ENCODE results near the gene SEC24C.

SEC24C gene

GRCh38 chr10:73759512-73760115 is 15.4 kb downstream of the SEC24C start:
- ChIA-PET CTCF (no interaction called here), POLR2A (ENCODE audit: low non-redundant PET) (no interaction called here)
- TF ChIP-seq, protein P1, sequence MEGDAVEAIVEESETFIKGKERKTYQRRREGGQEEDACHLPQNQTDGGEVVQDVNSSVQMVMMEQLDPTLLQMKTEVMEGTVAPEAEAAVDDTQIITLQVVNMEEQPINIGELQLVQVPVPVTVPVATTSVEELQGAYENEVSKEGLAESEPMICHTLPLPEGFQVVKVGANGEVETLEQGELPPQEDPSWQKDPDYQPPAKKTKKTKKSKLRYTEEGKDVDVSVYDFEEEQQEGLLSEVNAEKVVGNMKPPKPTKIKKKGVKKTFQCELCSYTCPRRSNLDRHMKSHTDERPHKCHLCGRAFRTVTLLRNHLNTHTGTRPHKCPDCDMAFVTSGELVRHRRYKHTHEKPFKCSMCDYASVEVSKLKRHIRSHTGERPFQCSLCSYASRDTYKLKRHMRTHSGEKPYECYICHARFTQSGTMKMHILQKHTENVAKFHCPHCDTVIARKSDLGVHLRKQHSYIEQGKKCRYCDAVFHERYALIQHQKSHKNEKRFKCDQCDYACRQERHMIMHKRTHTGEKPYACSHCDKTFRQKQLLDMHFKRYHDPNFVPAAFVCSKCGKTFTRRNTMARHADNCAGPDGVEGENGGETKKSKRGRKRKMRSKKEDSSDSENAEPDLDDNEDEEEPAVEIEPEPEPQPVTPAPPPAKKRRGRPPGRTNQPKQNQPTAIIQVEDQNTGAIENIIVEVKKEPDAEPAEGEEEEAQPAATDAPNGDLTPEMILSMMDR (conservative IDR thresholded peaks at IDR 0.05; ENCODE audit: low read depth), result no peak
- no peak overlapping the region for H3K27ac ChIP-seq
- DNase-seq (ENCODE audit: low spot score), result no peak

- DNase-seq (ENCODE audit: low spot score), result no peak
- TF ChIP-seq, protein P1 (conservative IDR thresholded peaks at IDR 0.05; ENCODE audit: low read depth), result no peak
- ChIA-PET CTCF (no interaction called here), POLR2A (ENCODE audit: low non-redundant PET) (no interaction called here)
- H3K27ac ChIP-seq, result no peak overlapping the region
Observed at GRCh38 chr10:73761781-73762180, 17.6 kb downstream of the SEC24C start.

DNA sequence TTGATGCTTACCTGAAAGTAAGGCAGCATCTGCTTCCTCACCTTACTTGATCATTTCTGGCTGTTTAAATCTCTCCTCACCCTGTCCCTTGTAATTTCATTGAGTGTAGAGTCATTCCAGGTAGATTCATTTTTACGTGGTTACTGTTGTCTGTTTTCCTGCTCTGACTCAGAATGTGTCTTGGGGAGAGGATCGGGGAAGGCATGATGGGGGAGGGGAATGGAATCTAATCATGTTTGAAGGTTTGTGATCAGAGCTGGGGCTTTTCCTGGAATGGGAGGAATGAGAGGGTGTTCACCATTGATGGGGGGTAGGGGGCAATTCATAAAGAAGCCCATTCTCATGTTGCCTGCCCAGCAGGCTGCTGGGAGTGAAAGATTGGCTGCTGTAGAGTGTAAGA is 18.7 kb downstream of the SEC24C start:
- CTCF ChIA-PET, result interaction anchor here (1.0 kb wide), 1 partner anchor 9 kb away, joined by 5 read pairs; a partner anchor contains a TSS

DNA sequence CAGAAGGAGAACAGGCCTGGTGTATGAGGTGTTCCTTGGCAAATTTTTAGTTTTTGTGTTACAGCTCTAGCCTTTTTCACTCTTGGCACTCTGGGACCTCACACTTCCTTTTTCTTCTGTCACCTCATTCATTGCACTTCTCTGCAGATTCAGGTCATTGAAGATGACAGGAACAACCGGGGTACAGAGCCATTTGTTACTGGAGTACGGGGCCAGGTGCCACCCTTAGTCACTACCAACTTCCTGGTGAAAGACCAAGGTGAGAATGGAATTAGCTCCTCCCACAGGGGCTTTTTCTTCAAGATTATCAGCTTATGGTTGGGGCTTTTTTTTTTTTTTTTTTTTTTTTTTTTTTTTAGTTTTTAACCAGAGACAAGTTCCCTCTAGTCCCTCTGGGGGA is 19.2 kb downstream of the SEC24C start:
- no peak for DNase-seq (ENCODE audit: low spot score)
- ChIA-PET POLR2A (ENCODE audit: low non-redundant PET) (interaction anchor here (0.6 kb wide), 1 partner anchor 9 kb away, joined by 3 read pairs; a partner anchor contains a TSS), CTCF (interaction anchor here (1.0 kb wide), 2 partner anchors 8 to 9 kb away, joined by 5 to 7 read pairs; a partner anchor contains a TSS)
- no peak overlapping the region for H3K27ac ChIP-seq
- TF ChIP-seq, protein P1 (conservative IDR thresholded peaks at IDR 0.05; ENCODE audit: low read depth), result no peak

More for the DNA sequence above, 18.7 kb downstream of the SEC24C start:
- TF ChIP-seq, protein P1 (conservative IDR thresholded peaks at IDR 0.05; ENCODE audit: low read depth), result no peak
- no peak overlapping the region for H3K27ac ChIP-seq
- POLR2A ChIA-PET (ENCODE audit: low non-redundant PET), result interaction anchor here (0.6 kb wide), 1 partner anchor 9 kb away, joined by 3 read pairs; a partner anchor contains a TSS
- peak; percentile 86 for DNase-seq (ENCODE audit: low spot score)

GRCh38 chr10:73765066-73765465 is 20.9 kb downstream of the SEC24C start:
- no peak overlapping the region for H3K27ac ChIP-seq
- POLR2A ChIA-PET (ENCODE audit: low non-redundant PET), result no interaction called here
- TF ChIP-seq, protein P1 (conservative IDR thresholded peaks at IDR 0.05; ENCODE audit: low read depth), result no peak
- no peak for DNase-seq (ENCODE audit: low spot score)
- CTCF ChIA-PET, result no interaction called here

- POLR2A ChIA-PET (ENCODE audit: low non-redundant PET), result interaction anchor here (0.6 kb wide), 1 partner anchor 24 kb away, joined by 3 read pairs; no protein-coding TSS in a partner anchor
- CTCF ChIA-PET, result interaction anchor here (0.7 kb wide), 1 partner anchor 247 kb away, joined by 3 read pairs; no protein-coding TSS in a partner anchor
Observed at GRCh38 chr10:73768881-73769280, 24.7 kb downstream of the SEC24C start.

More at GRCh38 chr10:73768881-73769280, 24.7 kb downstream of the SEC24C start:
- no peak for DNase-seq (ENCODE audit: low spot score)
- peak overlapping the region; percentile 18 for H3K27ac ChIP-seq
- TF ChIP-seq, protein P1 (conservative IDR thresholded peaks at IDR 0.05; ENCODE audit: low read depth), result no peak

Measured in RWPE1 (cell line).